ENCODE results near the gene LATS1.
"Not testable (repeated sequence)": the region's sequence is repeated elsewhere in the genome, so short reads cannot be mapped to it uniquely, and the experiment has no call there.

- not testable (repeated sequence) for TF ChIP-seq POLR2AphosphoS5 (IDR thresholded peaks at IDR 0.05; ENCODE audit: low read depth, low read length); SMC3 (IDR thresholded peaks at IDR 0.05; ENCODE audit: low read depth, low read length); EZH2phosphoT487 (IDR thresholded peaks at IDR 0.05; ENCODE audit: borderline replicate concordance, low read depth); GATA2 (CRISPR knock-in tag; IDR thresholded peaks at IDR 0.05); NRF1 (IDR thresholded peaks at IDR 0.05; ENCODE audit: low read depth, low read length); TAF1 (IDR thresholded peaks at IDR 0.05; ENCODE audit: borderline replicate concordance, low read depth, low read length); GABPA (IDR thresholded peaks at IDR 0.05; ENCODE audit: low read depth); RAD21 (IDR thresholded peaks at IDR 0.05; ENCODE audit: low read length); USF2 (IDR thresholded peaks at IDR 0.05; ENCODE audit: borderline replicate concordance, low read depth, low read length); TCF12 (IDR thresholded peaks at IDR 0.05)
- TF ChIP-seq, protein P1, sequence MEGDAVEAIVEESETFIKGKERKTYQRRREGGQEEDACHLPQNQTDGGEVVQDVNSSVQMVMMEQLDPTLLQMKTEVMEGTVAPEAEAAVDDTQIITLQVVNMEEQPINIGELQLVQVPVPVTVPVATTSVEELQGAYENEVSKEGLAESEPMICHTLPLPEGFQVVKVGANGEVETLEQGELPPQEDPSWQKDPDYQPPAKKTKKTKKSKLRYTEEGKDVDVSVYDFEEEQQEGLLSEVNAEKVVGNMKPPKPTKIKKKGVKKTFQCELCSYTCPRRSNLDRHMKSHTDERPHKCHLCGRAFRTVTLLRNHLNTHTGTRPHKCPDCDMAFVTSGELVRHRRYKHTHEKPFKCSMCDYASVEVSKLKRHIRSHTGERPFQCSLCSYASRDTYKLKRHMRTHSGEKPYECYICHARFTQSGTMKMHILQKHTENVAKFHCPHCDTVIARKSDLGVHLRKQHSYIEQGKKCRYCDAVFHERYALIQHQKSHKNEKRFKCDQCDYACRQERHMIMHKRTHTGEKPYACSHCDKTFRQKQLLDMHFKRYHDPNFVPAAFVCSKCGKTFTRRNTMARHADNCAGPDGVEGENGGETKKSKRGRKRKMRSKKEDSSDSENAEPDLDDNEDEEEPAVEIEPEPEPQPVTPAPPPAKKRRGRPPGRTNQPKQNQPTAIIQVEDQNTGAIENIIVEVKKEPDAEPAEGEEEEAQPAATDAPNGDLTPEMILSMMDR (IDR thresholded peaks at IDR 0.05): not testable (repeated sequence)
Observed at GRCh38 chr6:149749082-149749593, 31.2 kb upstream of the LATS1 start.

Data from SK-N-SH (cell line).